Activated T-cell treated with anti-CD3 and anti-CD28 coated beads, Interleukin-2, amount 50 U/mL, for 24 hours (primary cell): ENCODE measurements around the gene KCNG2.
A peak's percentile ranks its signal among the peaks of the same experiment; 100 is the strongest.

Source experiments
- DNase-seq: peaks from one replicate; pipeline ENCODE4 v3.0.0-alpha.2; 2020
- H3K27ac Mint-ChIP-seq: 2 replicates; pipeline ENCODE4 v1.8.0; 2020; ENCODE audit warnings: mild to moderate bottlenecking, mixed read lengths
- H3K27me3 Mint-ChIP-seq: 2 replicates; pipeline ENCODE4 v1.8.0; 2020; ENCODE audit warnings: mixed read lengths
- H3K36me3 Mint-ChIP-seq: 2 replicates; pipeline ENCODE4 v1.8.0; 2020; ENCODE audit warnings: low read depth, mixed read lengths
- H3K4me1 Mint-ChIP-seq: 2 replicates; pipeline ENCODE4 v1.8.0; 2020; ENCODE audit warnings: low read depth, mixed read lengths
- H3K4me3 Mint-ChIP-seq: 2 replicates; pipeline ENCODE4 v1.8.0; 2020; ENCODE audit warnings: mild to moderate bottlenecking, moderate library complexity, mixed read lengths
- H3K9me3 Mint-ChIP-seq: 2 replicates; pipeline ENCODE4 v1.8.0; 2020; ENCODE audit warnings: mixed read lengths

KCNG2 gene

DNA sequence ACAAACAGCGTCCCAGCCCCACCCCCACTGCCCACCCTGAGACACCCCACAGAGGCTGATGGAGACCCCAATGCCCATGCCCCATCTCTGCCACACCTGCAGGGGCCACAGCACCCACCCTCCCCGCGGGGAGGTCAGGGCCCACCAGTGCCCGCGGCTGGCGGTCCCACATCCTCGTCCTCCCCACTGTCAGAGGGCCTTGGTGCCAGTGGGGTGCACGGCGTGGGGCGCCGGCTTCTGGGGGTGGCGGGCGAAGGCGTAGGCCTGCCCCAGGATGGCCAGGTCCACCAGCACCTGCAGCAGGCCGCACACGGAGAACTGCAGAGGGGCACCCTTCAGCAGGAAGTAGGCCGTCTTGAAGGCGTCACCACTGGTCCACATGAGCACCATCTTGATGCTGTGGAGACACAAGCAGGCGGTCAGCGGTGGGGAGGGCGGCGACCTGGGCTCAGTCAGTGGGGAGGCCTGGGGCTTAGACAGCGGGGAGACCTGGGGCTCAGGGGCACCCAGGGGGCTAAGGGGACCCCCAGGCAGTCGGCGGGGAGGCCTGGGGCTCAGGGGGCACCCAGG is 106.1 kb downstream of the KCNG2 start:
- H3K4me1 Mint-ChIP-seq: peaks cover 12% of the 10 kb centered on the region
- H3K36me3 Mint-ChIP-seq: peaks cover 36% of the 10 kb centered on the region
- no peak for DNase-seq
- no peak overlapping the region for H3K4me3 Mint-ChIP-seq
- H3K27me3 Mint-ChIP-seq: no peaks in the 10 kb centered on the region
- H3K9me3 Mint-ChIP-seq: no peaks in the 10 kb centered on the region
- no peak overlapping the region for H3K27ac Mint-ChIP-seq

DNA sequence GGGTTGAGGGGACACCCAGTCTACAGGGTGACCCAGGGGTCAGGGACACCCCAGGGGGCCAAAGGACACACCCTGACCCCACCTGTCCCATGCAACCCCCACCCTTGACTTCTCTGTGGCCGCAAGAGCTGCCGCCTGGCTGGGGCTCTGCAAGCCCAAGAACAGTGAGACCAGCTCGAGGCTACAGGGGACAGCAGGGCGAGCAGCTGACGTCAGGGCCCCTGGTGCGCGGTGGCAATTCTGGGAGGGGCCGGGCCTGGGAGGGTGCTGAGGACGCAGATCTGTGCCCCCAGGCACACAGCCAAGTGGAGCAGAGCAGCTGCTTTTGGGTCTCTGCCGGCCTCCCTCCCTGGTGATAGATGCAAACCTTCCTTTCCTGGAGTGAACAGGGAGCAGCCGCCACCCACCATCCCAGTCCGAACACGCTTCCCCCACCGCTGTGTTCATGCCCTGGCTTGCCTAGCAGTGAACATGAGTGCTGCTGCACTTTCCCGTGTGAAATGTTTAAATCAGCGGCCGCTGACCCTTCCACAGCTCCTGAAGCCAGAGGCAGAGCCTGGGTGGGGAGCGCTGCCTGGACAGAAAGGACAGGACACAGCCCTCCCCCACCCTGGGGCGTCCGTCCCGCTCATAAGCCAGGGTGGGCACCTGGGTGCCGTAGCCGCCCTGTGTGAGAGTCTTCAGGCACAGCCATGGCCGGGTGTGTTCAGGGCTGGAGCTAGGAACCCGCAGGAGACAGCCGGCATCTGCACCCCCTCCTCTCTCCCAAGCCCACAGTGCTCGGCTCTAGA is 106.8 kb downstream of the KCNG2 start:
- no peak overlapping the region for H3K4me3 Mint-ChIP-seq
- no peak for DNase-seq
- H3K27ac Mint-ChIP-seq: no peak overlapping the region

DNA sequence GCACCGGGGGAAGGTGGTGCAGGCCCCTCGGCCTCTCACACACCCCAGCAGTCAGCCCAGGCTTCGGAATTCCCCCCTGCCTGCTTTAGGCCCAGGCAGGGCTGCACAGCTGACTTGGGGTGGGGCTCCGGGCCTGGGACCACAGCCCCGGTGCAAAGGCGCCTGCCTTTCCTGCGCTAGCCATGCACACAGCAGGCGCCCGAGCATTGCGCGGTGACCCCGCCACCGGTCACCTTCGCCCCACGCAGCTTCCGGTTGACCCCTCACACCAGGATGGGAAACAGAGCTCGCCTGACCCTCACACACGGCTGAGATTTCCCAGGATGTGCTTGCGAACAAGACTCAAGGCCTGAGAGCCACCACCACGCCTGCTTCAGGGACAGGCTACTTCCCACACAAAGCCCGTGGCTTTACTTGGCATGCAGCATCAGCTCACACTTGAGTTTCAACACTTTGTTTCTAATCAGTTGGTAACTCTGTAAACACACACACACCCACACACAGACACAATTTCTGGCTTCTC is 107.7 kb downstream of the KCNG2 start:
- Mint-ChIP-seq H3K27me3 (no peaks in the 10 kb centered on the region), H3K9me3 (no peaks in the 10 kb centered on the region), H3K4me3 (no peak overlapping the region), H3K27ac (peak overlapping the region; percentile 9), H3K4me1 (peaks cover 14% of the 10 kb centered on the region), H3K36me3 (peaks cover 37% of the 10 kb centered on the region)
- no peak for DNase-seq

More for the DNA sequence above, 106.8 kb downstream of the KCNG2 start:
- no peaks in the 10 kb centered on the region for H3K27me3 Mint-ChIP-seq
- peaks cover 38% of the 10 kb centered on the region for H3K36me3 Mint-ChIP-seq
- no peaks in the 10 kb centered on the region for H3K9me3 Mint-ChIP-seq
- peaks cover 12% of the 10 kb centered on the region for H3K4me1 Mint-ChIP-seq

DNA sequence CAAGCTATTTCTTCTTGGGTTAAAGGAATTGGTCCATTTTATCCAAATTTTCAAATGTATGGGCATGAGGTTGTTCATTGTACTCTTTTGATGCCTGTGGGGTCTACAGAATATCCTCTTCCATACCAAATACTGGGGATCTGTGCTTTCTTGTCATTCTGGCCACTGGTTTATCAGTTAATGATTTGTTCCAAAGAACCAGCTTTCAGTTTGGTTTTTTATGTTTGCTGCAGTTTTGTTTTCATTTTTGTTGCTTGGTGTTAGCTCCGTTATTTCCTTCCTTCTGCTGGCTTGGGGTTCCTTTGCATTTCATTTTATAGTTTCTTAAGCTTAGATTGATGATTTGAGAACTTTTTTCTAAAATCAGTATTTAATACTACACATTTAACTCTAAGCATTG is 108.3 kb downstream of the KCNG2 start:
- Mint-ChIP-seq H3K4me3 (no peak overlapping the region), H3K4me1 (peaks cover 16% of the 10 kb centered on the region), H3K27me3 (no peaks in the 10 kb centered on the region), H3K27ac (peak overlapping the region; percentile 9), H3K9me3 (no peaks in the 10 kb centered on the region), H3K36me3 (peaks cover 38% of the 10 kb centered on the region)
- DNase-seq: no peak

DNA sequence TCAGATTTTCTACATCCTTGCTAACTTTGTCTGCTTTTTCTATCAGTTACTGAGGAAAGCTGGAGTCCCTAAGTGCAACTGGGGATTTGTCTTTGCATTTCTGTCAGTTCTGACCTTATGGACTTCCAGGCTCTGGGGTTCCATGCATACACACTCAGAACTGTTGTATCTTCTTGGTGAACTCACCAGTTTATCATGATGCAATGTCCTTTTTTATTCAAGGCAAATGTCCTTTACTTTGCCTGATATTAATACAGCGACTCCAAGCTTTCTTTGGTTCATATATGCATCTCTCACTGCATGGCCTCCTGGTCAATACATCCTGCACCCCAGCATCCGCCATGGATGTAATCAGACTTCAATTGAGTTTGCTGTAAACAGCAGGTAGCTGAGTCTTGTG is 109.0 kb downstream of the KCNG2 start:
- H3K4me3 Mint-ChIP-seq: no peak overlapping the region
- H3K27me3 Mint-ChIP-seq: no peaks in the 10 kb centered on the region
- peaks cover 35% of the 10 kb centered on the region for H3K36me3 Mint-ChIP-seq
- no peak overlapping the region for H3K27ac Mint-ChIP-seq
- H3K4me1 Mint-ChIP-seq: peaks cover 16% of the 10 kb centered on the region
- no peak for DNase-seq
- H3K9me3 Mint-ChIP-seq: no peaks in the 10 kb centered on the region

DNA sequence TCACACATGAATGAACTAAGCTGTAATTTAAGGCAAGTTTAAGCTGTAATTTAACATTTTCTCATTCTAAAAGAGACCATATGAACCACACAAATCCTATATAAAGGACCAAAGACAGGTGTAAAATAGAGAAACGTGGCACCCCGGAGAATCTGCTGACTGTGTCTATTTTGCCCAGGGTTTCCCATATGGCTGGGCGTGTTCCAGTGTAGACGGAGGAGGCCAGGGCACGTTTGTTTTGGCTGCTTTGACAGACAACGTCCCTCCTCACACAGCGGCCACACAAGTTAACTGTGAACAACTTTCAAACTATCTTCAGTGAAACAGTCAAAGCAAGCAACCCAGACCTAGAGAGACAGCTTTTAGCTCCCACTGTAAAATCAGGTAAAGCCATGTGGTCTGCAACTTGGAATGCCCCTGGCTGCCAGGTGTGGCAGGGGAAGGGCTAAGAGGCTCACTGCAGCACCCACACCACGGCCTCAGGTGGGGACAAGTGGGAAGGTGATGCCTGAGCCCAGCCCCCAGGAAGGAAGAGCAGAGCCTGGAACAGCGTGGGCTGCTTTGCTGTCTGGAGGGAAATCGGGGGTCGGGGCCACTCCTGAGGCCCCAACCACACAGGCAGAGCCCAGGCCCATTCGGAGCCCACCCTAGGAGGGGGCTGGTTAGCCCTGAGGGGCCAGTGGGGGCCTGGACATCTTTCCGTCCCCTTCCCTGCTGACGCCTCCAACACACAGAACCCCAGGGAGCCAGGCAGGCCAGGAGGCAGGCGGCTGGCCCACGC is 113.0 kb downstream of the KCNG2 start:
- Mint-ChIP-seq H3K36me3 (peaks cover 39% of the 10 kb centered on the region), H3K4me3 (no peak overlapping the region), H3K27me3 (no peaks in the 10 kb centered on the region), H3K27ac (no peak overlapping the region), H3K4me1 (peaks cover 36% of the 10 kb centered on the region), H3K9me3 (no peaks in the 10 kb centered on the region)
- DNase-seq: no peak

DNA sequence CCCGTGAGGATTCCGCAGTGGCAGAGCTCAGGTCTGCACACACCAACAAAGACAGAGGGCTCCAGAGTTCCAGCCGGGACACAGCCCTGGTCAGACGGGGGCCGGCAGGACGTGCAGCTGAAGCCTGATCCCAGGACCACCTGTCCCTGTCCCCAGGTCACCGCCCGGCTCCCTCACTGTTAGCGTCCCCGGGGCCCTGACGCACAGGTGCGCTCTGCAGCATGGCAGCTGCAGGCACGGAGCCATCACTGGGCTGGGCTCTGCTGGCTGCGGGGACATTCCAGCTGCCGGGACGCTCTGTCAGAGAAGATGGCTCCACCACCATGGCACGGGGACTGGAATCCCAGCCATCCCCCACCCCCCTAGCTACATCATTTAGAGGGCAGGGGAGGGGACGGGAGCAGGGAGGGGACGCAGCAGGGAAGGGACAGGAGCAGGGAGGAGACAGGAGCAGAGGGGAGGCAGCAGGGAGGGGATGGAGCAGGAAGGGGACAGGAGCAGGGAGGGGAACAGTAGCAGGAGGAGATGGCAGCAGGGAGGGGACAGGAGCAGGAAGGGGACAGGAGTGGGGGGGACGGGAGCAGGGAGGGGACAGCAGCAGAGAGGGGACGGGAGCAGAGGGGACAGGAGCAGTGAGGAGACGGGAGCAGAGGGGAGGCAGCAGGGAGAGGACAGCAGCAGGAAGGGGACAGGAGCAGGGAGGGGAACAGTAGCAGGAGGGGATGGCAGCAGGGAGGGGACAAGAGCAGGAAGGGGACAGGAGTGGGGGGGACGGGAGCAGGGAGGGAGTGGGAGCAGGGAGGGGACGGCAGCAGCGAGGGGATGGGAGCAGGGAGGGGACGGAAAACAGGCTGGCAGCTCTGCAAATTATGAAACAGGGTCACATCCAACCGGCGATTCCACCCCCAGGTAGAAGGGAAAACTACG is 113.9 kb downstream of the KCNG2 start:
- Mint-ChIP-seq H3K4me1 (peaks cover 30% of the 10 kb centered on the region), H3K27me3 (no peaks in the 10 kb centered on the region), H3K36me3 (peaks cover 44% of the 10 kb centered on the region), H3K9me3 (no peaks in the 10 kb centered on the region), H3K4me3 (no peak overlapping the region), H3K27ac (no peak overlapping the region)
- no peak for DNase-seq

DNA sequence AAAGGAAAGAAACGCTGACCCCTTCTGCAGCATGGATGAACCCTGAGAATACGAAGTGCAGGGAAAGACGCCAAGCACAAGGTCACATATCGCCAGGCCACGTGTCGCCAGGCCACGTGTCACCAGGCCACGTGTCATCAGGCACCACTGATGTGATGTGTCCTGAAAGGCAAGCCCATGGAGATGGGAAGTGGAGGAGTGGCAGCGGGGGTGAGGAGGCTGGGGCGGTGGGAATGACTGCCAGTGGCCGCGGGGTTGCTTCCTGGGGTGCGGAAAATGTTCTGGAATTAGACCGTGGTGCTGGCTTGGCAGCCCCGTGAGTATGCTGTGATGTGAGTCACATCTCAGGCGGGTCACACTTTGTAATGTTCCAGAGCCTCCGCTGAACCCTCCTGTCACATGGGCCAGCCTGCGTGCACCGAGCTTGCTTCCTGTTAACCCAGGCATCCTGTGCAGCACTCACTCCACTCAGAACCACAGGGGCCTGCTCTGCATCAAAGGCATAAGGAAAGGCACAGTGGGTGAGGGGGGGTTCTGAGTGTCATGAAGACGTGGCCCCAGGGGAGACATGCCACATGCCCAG is 114.8 kb downstream of the KCNG2 start:
- Mint-ChIP-seq H3K27me3 (no peaks in the 10 kb centered on the region), H3K27ac (no peak overlapping the region), H3K4me1 (peaks cover 27% of the 10 kb centered on the region), H3K4me3 (no peak overlapping the region), H3K36me3 (peaks cover 49% of the 10 kb centered on the region), H3K9me3 (no peaks in the 10 kb centered on the region)
- peak; percentile 44 for DNase-seq

DNA sequence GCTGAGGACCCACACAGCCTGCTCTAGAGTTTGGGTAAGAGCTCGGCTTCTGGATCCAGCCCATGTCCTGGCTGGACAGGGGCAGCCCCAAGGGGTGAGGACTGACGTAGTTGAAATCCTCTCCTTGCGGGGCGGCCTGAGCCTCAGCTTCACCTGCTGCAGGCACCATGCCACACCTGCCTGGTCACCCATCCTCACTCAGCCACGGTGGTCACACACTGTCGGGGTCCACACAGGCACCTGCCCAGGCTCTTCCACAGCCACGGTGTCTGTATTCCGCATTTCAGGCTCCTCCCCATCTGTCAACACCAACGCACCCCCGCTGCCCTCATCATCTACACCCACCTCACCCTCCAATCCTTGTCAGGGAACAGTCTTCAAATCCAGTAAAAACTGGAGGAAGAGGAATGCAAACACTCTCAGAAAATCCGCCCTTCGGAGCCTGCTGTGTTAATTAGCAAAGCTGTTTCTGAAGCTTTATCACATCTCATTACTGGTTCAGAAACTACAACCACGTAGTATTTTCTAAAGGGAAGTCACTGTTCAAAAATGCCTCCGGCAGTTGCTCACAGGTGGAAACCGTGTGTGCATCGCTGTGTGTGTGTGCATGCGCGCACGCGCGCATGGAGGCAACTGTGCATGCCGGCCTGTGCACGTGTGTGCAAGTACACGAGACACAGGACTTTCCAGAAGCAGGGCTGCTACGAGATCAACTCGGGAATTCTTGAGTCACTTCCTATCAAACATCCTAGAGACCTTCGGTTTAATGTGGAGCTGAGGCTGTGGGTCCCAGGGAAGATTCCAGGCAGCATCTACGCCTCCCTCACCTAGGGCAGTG is 115.5 kb downstream of the KCNG2 start:
- Mint-ChIP-seq H3K27me3 (no peaks in the 10 kb centered on the region), H3K4me1 (peaks cover 27% of the 10 kb centered on the region), H3K36me3 (peaks cover 55% of the 10 kb centered on the region), H3K4me3 (no peak overlapping the region), H3K27ac (peak overlapping the region; percentile 64), H3K9me3 (no peaks in the 10 kb centered on the region)
- DNase-seq: no peak

DNA sequence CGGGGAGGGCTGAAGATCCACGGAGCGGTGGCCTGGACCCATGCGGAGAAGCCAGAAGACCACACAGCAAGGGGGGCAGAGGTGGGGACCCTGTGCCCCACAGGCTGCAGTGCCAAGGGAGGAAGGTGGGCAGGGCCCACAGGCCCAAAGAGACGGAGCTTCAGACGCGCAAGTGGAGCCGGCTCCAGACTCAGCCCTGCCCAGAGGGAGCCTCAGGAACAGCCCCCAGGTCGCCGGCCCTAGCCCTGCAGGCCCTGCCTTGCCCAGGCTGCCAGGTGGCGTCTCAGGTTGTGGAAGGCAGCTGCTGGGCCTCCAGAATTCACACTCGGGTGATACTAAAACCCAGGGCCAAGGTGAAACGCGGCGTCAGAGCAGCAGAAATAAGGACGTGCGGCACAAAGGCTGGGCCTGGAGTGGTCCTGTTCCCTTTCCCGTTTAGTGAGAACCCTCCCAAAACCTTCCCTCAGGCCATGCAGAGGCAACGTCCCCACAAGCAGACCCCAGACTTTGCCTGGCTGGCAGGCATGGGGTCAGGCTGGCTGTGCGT is 116.9 kb downstream of the KCNG2 start:
- Mint-ChIP-seq H3K27me3 (no peaks in the 10 kb centered on the region), H3K9me3 (no peaks in the 10 kb centered on the region), H3K4me3 (no peak overlapping the region), H3K4me1 (peaks cover 27% of the 10 kb centered on the region), H3K36me3 (peaks cover 57% of the 10 kb centered on the region), H3K27ac (peak overlapping the region; percentile 59)
- DNase-seq: no peak

DNA sequence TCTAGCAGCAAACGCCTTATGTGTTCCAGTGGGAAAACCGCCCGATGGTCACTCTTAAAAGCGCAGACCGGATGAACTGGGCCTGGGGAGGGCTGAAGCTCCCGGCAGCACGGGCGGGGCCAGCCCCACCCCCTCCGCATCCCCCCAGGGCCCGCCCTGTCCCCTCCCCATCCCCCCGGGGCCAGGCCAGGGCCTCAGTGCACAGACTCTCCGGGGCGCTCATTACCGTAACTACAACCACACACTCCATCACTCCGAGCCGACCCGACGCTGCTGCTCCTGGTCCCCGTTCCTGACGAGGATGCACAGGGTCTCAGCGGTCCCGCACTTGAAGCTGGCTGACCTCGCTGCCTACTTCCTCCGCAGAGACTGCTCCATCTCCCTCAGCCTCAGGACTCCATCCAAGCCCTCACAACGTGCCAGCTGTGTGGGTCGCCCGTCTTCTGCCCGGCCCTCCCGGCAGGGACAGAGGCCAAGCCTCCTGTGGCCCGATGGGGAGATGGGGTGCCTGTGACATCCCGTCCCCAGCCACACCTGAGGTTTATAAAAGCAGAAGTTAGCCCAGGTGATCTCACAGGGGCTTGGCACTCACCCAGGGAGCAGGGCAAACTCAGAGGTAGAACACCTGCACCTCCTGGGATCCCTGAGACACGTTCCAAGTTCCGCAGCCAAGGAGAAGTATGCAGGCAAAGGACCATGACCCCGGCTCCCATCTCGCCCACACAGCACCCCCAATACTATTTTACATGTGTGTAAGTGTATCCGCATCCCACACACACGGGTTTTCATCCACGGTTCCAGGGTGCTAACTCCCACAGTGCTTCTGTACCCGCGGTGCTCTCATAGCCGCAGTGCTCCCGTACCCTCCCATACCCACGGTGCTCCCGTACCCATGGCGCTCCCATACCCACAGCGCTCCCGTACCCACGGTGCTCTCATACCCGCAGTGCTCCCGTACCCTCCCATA is 117.7 kb downstream of the KCNG2 start:
- Mint-ChIP-seq H3K9me3 (no peaks in the 10 kb centered on the region), H3K27me3 (no peaks in the 10 kb centered on the region), H3K36me3 (peaks cover 56% of the 10 kb centered on the region), H3K4me3 (no peak overlapping the region), H3K4me1 (peaks cover 26% of the 10 kb centered on the region), H3K27ac (no peak overlapping the region)
- no peak for DNase-seq

DNA sequence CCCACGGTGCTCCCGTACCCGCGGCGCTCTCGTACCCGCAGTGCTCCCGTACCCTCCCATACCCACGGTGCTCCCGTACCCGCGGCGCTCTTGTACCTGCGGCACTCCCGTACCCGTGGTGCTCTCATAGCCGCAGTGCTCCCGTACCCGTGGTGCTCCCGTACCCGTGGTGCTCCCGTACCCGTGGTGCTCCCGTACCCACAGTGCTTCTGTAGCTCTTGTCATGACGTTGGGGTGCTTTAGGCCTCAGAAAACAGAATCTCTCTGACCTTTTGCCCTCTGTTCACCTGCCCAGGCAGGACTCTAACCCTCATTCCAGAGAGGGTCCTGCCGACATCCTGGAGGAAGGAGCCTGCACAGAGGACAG is 118.4 kb downstream of the KCNG2 start:
- H3K36me3 Mint-ChIP-seq: peaks cover 55% of the 10 kb centered on the region
- DNase-seq: no peak
- no peaks in the 10 kb centered on the region for H3K9me3 Mint-ChIP-seq
- peaks cover 23% of the 10 kb centered on the region for H3K4me1 Mint-ChIP-seq
- H3K4me3 Mint-ChIP-seq: no peak overlapping the region
- no peaks in the 10 kb centered on the region for H3K27me3 Mint-ChIP-seq
- no peak overlapping the region for H3K27ac Mint-ChIP-seq
